Stimulated activated CD4-positive, alpha-beta T cell treated with anti-CD3 and anti-CD28 coated beads, Interleukin-12 subunit alpha, Interleukin-12 subunit beta, amount 100 ng/mL, for 24 hours (primary cell): ENCODE results near the gene RTL10.
"Not testable (repeated sequence)": the region's sequence is repeated elsewhere in the genome, so short reads cannot be mapped to it uniquely, and the experiment has no call there.

Experiments used
- DNase-seq, 2 experiments: peaks; one replicate each; pipeline ENCODE4 v3.0.0-alpha.2; 2020; ENCODE audit warnings: low read depth in 2 of 2

Gene RTL10

DNA sequence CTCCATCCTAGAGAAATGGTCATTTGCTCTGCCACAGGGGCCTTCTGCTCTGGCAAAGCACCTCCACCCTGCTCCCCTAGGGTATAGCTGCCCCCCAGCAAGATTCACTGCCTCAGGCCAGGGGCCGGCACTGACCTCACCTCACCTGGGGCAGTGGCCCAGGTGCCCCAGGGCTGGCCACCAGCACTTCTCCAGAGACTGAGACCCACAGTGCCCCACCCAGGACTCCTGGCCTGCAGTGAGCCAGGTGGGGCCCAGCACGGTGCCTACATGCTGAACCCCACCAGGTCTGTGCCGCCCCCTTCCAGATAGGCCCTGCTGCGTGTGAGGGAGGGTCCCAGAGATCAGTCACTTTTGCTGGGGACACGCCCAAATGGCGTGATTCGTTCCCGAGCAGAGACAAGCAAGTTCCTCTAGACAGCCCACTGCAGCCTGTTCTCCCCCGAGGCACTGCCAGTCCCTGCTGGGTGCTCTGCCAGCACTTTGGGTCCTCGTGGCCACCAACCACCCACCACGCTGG, 10.8 kb downstream of the RTL10 start:
- no peak for DNase-seq

DNA sequence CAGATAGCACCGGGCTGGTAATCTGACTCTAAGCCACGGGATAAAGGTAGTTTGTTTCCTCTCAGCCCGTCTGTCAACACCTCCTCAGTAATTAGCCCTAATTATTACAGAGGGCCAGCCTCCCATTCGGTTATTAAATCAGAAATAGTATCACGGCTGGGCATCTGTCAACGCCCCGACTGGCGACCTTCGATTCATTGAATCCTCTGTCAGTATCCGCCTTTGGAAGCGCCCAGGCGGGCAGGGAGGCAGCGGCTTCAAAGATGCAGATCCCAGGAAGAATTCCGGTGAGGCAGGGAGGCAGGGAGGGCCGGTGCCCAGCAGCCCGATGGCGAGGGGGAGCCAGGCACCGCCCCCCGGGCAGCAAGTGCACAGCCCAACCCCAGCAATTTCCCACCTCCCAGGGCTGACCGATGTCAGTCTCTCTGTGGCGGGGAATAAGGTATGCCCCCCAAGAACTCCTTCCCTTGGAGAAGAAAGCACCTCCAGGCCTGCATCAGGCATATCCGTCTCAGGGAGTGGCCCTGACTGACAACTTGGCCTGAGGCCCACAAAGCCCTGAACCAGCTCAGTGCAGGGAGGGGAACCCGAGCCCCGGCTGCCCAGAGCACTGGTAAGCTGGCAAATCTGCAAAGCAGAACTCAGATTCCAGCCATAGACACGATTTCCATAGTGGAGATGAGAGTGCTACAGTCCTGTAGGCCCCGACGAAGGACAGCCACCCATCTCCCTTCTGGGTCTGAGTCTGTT, 11.4 kb downstream of the RTL10 start:
- no peak for DNase-seq

DNA sequence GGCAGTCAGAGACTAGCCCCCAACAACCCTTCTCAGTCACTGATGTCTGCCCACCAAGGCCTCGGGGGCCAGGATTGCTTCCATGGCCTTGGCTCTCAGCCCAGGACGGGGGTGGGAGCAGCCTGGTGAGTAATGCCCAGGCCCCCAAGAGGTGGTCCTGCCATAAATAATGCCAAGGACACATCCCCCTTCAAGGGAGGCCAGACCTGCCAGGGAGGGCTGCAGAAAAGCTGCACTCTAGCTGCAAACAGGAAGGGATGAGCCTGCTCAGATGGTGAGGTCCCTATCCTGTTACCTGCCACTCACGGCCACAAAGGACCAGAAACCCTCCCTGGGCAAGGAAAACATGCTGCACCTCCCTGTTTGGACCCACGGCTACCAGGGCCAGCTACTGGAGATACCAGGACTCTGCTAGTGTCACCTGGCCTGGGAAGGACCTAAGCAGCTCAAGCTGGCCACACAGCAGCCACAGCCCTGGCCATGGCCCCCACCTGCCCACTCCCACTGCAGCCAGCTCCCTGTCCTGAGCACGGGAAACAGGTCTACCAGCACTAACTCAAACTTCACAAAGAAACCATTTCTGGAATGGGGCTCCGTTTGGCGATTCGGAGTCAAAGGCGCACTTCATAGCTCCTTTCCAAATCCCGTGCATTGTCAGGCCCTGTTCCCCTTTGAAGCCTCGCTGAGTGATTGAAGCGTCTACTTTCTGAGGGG, 12.1 kb downstream of the RTL10 start:
- DNase-seq, result no peak

DNA sequence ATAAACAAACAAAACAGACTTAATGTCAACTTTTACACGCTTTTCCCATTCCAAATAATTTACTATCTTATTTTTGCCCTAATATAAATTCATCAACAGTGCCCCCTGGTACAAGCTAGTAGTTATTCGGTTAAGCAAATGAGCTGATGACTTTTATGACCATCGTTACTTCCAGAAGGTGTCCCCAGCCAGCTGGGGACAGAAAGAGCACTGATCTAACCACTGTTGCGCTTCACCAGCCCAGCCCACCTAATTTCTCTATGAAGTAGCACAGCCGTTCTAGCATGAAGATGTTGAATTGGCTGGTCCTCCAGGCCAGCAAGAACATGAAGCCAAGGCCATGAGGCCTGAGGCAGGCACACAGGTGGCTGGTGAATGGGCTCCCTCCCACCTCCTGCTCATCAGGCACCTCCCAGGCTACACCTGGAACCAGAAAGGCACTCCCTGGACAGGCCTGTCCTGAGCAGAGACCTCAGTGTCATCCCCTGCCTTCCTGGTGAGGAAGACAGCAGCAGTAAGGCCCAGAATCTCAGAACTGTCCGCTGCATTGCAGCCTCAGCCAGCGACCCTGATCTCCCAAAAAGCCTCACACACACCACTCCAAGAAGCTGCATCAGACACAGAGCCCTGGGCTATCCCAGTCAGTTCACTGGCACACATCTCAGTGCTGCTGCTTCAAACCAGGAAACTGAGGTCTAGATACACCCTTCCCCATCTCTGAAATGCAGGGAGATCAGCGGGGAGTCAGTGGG, 12.9 kb downstream of the RTL10 start:
- no peak for DNase-seq

DNA sequence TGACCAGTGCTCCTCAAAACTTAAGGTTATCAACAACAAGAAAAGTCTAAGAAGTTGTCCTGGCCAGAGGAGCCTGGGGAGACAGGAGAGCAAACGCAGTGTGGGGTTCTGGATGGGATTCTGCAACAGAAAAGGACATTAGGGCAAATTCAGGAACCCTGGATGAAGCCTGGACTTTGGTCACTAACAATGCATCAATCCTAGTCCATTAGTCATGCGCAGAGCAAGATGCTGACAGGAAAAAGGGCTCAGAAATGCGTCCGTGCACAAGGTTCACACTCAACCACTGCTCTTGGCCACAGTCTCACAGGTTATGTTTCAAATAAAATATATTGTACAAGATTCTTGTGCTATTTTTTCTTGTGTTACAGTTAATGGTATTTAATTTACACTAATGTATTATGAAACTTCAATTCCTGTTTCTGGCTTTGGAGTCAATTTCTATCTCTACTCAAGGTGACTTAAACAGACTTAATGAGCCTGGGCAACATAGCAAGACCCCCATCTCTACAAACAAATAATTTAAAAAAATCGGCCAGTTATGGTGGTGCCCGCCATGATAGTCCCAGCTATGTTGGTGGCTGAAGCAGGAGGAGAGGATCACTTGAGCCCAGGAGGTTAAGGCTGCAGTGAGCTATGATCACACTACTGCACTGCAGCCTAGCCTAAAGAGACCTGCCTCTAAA, 13.6 kb downstream of the RTL10 start:
- DNase-seq, result no peak

DNA sequence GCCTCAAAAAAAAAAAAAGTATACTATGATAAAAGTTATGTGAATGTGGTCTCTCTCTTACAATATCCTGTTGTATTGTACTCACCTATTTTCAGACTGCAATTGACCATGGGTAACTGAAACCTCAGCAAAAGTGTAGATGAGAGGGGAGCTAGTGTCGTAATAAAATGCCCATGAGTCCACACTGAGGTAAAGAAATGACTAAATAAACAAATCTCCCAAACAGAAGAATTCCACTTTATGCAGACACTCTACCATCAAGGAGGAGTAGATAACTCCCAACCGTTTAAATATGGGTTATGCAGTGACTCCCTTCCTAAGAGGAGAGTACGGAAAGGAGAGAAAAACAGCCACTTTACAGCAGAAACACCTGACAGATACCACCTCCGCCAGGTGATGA, 14.6 kb downstream of the RTL10 start:
- no peak for DNase-seq

DNA sequence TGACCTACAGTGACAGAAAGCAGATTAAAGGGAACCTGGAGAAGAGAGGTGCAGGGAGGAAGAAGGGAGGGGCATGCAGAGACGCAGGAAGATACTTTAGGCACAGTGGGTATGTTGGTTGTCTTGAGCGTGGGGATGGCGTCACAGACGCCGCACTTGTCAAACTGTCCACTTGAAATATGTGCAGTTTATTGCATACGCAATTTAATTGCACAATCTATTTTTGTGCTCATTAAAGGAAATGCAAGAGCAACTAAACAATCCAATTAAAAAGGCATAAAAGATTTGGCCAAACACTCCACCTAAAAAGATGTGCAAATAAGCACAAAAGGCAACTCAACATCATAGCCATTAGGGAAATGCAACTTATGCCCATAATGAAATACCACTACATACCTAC, 16.8 kb downstream of the RTL10 start:
- DNase-seq, result no peak

DNA sequence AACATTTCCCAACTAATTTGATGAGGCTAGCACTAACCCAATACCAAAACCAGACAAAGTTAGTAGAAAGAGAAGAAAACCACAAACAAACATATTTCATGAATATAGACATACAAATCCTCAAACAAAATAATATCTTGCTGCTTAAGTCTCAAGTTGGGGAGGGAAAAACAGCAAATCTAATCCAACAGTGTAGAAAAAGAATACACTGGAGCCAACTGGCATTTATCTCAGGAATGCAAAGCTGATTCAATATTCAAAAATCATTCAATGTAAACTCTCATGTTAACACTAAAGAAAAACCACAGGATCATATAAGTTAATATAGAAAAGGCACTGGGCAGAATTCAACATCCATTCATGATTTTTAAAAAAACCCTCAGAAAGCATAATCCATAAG, 18.2 kb downstream of the RTL10 start:
- DNase-seq, result no peak

DNA sequence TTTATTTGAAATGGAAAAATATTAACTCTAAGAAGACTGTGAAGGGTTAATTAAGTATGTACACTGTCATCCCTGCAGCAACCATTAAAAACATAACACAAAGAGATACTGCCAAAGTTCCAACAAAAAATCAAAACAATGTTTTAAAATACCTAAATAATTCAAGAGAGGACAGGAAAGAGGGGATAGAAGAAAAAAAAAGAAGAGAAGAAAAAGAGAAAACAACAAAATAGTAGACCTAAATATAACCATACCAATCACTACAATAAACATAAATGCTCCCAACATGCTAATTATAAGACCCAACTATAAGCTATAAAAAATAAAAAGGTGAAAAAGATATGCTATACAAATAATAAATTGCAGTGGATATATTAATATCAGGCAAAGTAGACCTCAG, 20.1 kb downstream of the RTL10 start:
- DNase-seq, result no peak

DNA sequence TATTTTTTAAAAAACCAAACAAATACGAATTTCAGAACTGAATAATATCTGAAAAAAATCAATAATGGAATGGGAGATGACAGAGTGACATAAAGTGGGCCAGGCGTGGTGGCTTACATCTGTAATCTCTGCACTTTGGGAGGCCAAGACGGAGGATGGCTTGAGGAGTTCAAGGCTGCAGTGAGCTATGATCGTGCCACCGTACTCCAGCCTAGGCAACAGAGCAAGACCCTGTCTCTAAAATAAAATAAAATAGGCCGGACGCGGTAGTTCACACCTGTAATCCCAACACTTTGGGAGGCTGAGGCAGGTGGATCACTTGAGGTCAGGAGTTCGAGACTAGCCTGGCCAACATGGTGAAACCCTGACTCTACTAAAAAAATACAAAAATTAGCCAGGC, 21.3 kb downstream of the RTL10 start:
- not testable (repeated sequence) for DNase-seq

DNA sequence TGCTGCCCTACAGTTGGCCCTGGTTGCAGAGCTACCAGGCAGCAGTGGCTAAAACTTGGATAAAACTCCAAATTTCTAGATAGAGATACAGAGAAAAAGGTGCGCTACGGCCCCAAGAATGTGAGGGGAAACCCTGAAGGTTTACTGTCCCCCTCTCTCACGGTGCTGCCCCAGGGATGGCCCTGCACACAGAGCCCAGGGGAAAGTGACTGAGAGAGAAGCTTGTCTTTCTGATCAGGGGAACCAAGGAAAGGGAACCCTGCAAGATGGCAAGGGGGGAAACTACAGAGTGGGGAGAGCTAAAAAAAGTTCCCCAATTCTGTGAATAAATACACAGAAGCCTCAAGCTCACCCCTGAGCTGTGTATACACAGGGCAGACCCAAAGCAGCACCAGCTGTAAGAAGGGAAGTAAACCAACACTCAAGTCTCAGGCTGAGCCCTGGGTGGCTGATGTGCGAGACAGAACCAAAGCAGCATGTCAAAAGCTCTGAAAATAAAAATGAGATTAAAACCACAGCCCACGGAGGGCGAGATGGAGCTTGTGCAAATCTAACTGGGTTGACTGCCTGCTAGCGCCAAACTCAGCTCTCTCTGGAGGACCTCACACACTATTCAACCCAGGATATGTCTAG, 22.1 kb downstream of the RTL10 start:
- no peak for DNase-seq

DNA sequence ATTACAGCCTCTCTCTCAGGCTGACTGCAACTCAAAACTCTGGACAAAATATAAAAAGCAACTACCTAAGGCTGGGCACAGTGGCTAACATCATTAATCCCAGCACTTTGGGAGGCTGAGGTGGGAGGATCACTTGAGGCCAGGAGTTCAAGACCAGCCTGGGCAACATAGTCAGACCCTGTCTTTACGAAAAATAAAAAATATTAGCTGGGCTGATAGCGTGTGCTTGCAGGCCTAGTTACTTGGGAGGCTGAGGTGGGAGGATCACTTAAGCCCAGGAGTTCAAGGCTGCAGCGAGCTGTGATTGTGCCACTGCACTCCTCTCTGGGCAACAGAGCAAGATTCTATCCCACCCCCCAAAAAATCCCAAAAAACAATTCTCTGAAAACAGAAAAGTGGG, 22.7 kb downstream of the RTL10 start:
- not testable (repeated sequence) for DNase-seq

DNA sequence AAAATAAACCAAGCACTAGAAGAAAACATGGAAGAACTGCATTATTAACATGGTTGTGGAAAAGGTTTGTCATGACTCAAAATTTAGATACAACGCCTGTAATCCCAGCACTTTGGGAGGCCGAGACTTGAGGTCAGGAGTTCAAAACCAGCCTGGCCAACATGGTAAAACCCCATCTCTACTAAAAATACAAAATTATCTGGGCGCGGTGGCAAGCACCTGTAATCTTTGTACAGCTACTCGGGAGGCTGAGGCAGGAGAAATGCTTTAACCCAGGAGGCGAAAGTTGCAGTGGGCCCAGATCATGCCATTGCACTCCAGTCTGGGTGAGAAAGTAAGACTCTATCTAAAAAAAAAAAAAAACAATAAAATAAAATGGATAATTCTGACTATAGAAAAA, 23.7 kb downstream of the RTL10 start:
- DNase-seq, result no peak

DNA sequence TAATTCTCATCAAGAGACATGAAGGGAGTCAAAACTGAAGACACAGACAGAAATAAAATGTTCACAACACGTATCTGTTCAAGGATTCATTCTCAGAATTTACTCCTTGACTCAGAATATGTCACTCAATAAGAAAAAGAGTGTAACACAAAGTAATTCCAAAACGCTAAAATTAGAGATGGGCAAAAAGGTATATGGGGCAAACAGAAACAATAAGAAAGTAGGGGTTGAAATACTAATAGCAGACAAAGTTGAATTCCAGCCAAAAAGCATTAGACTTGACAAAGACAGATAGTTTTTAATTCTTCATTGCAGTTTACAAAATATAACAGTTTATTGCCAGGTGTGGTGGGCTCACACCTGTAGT, 26.7 kb downstream of the RTL10 start:
- no peak for DNase-seq

DNA sequence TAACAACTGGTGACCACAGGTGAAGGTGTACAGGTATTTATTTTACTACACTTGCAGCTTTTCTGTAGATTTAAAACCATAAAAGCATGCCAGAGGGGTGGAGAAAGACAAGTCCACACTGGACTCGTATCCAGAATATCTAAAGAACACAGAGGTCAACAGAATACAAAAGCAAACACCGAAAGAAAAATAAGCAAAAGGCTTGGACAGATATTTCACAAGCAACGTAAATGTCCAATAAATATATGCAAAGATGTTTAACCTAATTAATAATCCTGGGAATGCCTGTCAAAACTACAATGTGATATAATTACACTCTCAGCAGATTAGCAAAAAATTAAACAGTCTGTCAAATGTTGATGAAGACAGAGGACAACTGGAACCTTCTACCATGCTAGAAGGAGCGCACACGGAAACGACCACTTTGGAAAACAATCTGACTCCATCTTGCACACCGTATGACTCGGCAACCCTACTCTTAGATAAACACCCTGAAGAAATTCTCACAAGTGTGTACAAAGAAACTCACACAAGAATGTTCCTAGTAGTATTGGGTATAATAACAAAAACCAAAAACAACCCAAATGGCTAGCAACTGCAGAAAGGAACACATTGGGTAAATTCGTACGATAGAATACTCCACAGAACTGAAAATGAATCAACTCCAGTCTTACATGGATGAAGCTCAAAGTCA, 27.2 kb downstream of the RTL10 start:
- no peak for DNase-seq

DNA sequence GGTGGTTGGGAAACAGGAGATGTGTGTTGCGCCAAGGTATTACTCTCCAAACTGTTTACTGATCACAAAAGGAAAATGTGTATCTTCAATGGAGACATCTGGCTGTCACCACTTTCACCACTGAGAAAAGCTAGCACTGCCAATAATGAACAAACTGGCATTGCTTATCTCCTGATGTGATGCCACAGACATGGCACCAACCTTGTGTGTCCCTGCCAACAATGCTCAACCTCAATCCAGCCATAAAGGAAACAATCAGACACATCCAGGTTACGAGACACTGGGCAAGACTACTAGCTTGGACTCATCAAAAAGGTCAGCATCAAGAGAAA, 28.1 kb downstream of the RTL10 start:
- DNase-seq, result no peak

DNA sequence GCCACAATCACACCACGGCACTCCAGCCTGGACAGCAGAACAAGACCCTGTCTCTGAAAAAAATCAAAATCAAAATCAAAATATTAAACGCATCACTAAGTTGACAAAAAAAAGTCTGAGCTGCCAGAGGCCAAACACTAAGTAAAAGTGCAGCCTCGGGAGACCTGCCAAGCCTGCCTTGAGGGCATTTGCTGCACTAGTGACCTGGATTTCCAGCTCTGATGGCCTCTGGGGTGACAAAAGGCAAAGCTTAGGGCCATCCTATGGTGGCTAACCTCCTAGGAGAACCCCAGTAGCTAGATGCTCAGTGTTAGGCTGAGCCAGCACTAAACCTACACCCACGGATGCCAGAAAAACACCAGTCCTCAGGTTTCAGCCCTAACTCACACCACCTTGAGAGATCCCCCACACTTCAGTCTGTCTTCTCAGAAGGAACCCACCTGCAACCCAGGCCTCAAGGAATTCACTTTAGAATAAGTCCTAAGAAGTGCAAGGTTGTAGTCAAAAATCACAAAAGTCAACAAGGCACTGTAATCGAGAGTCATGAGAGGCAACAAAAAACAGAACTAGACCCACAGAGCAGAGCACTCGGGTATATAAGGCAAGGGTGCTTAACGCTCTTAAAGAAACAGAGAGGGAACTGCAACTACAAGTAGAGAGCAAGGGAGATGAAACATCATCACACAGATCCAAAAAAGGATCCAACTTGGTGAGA, 28.6 kb downstream of the RTL10 start:
- DNase-seq, result no peak

DNA sequence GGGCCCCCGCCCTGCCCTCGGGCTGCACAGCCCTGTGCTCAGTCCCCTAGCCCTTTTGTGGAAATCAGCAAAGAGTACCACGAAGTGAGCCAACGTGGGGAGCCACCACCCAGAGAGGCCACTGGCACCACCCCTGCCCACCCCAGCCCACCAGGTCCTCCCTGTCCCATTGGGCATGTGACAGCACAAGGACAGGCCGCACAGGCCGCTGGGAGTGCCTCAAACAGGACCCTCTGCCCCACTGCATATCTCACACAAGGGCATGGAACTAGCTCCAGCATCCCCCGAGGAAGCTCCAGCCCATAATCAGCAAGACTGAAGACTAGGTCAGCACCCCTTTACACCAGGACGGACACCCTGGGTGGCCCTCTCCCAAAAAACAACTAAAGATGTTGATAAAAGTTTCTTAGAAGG, 29.7 kb downstream of the RTL10 start:
- no peak for DNase-seq

DNA sequence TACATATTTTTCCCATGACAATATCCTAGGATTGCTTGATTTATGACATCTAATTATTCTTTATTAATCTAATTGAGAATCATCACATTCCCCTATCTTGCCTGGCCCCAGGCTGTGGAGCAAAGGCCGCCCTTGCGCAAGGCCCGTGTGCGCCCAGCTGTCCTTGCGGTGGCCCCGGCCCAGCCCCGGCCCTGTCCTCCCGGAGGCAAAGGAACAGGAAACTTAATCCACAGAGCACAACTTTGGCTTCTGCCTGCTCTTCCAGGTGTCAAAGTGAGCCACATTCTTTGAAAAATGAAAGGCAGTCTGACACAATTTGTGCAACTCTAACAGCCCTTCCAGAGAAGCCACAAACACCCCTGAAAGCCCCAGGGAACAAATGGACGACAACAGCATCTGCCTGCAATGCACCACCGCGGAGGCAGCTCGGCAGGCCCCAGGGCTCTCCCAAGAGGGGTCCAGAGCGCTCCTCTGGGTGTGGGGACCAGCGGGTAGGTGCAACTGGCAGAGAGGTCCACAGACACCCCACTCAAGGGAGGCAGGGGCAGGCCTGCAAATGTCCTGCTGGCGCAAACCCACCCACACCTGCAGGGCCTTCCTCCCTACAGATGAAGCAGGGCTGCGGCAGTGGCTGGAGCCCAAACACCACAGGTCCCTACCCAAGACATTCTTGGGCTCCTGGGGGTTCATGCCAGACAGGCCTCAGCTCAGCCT, 30.3 kb downstream of the RTL10 start:
- DNase-seq, result no peak

DNA sequence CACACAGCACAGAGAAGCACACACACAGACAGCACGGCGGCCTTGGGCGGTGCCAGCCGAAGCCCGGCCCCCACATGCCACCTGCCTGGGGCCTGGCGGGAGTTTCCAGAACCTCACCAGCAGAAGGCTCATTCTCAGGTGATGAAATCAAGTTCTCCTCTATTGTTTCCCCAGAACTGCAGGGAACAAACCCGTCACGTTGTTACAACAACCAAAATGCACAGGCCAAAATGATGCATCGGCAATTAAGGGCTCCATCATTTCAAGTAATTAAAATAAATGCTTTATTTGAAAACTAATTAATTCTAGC, 30.8 kb downstream of the RTL10 start:
- DNase-seq, result no peak
